ENCODE data around the gene SETD6.

DNA sequence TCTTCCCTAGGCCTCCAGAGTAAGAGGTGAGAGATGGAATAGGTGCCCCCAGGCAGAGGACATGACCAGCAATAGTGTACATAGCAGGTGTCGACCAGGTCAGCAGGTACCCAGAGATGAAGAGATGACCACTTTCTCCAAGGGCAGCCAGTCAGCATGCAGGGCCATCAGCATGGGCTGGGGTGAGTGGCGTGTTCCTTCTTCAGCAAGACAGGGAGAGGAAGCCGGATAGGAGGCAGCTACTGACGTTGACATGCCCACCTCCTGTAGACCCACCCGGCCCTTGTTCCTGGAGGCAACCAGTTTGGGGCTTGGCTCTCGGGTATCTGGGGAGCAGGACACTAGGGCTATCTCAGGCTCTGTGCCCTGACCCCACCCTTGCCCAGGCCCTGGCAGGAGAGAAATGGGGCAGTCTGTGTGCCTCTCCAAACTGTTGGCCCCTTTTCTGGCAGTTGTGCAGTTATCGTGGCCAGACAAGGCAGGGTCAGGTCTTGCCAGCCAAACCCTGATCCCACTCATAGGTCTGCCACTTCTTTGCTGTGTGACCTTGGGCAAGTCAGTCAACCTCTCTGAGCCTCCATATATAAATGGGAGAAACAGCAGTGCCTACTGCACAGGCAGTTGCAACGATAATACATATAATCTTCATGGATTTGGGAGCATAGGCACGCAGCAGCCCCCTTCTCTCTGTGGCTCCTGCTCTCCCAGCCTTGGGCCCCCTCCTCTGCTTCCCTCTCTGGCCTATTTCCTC lies 16.8 kb upstream of the SETD6 start:
- TF ChIP-seq SIX5 (IDR thresholded peaks at IDR 0.05; ENCODE audit: borderline replicate concordance in 1 of 2, insufficient read depth in 1 of 2, low read depth in 1 of 2, low read length in 2 of 2): no peak
- TF ChIP-seq POLR2A (conservative IDR thresholded peaks at IDR 0.05): no peak
- no peak for TF ChIP-seq BHLHE40 (IDR thresholded peaks at IDR 0.05; ENCODE audit: low read length)
- no peak for TF ChIP-seq KAT2B (IDR thresholded peaks at IDR 0.05; ENCODE audit: low read depth, low read length)
